Upper lobe of left lung (tissue), 4 donors: ENCODE measurements around the gene FZD1.

Source experiments
- CTCF ChIP-seq, 6 experiments: fragments of 450-650 bp in 4 of 6; fragments of 200-600 bp in 2 of 6; sonication (generic) in 2 of 6; IDR thresholded peaks; one replicate each; pipeline ENCODE4 v1.5.1; 2016 to 2019; ENCODE audit warnings: antibody characterized with exemption in 6 of 6
- EP300 ChIP-seq, 4 donors: sonication (generic); formaldehyde crosslinking; IDR thresholded peaks; one replicate each; pipeline ENCODE4 v1.5.1; 2017; ENCODE audit warnings: antibody characterized with exemption in 4 of 4, control low read depth in 2 of 4
- POLR2AphosphoS5 ChIP-seq, 2 donors: sonication (generic); formaldehyde crosslinking; IDR thresholded peaks; one replicate each; pipeline ENCODE4 v1.5.1; 2017; ENCODE audit warnings: antibody characterized with exemption in 2 of 2

- TF ChIP-seq CTCF (IDR thresholded peaks at IDR 0.05) (no peak), POLR2AphosphoS5 (IDR thresholded peaks at IDR 0.05) (no peak), EP300 (IDR thresholded peaks at IDR 0.05) (no peak)
Observed at GRCh38 chr7:91276909-91277308, 12.7 kb downstream of the FZD1 start.
